ENCODE data around the gene IL17RC. TPM values are rescaled to one million over a fixed set of nuclear protein-coding genes. Genes with fewer than 3 reads are reported as not detected.

IL17RC gene
- total and polyA plus RNA-seq, 9 donors: 14.2 to 46.5 (median 35.8) TPM

- Histone ChIP-seq H3K9me3 (no peaks in the 10 kb centered on the region), H3K36me3 (no peaks in the 10 kb centered on the region), H3K27me3 (no peaks in the 10 kb centered on the region), H3K4me3 (no peak overlapping the region), H3K4me1 (ENCODE audit: insufficient read depth) (peaks cover 11% of the 10 kb centered on the region), H3K27ac (no peak overlapping the region)
- TF ChIP-seq CTCF (IDR thresholded peaks at IDR 0.05) (no peak), EP300 (IDR thresholded peaks at IDR 0.05) (no peak), POLR2A (IDR thresholded peaks at IDR 0.05) (no peak)
- intact Hi-C loops (cut with DNase I): no loop called here
- no peak for DNase-seq
- WGBS, 3 donors: 84 to 90% (median 85%) methylated on average over 7 of the region's 7 CpGs
Observed at GRCh38 chr3:9912294-9912935, 4.5 kb upstream of the IL17RC start.

GRCh38 chr3:9913601-9914000, 3.3 kb upstream of the IL17RC start:
- WGBS, 3 donors: 68 to 84% (median 77%) methylated on average over 5 of the region's 5 CpGs
- H3K4me1 ChIP-seq (ENCODE audit: insufficient read depth): peaks cover 13% of the 10 kb centered on the region
- H3K4me3 ChIP-seq: no peak overlapping the region
- intact Hi-C loops (cut with DNase I): no loop called here
- no peaks in the 10 kb centered on the region for H3K27me3 ChIP-seq
- no peak for DNase-seq
- no peak overlapping the region for H3K27ac ChIP-seq
- TF ChIP-seq EP300 (IDR thresholded peaks at IDR 0.05): no peak
- no peak for TF ChIP-seq CTCF (IDR thresholded peaks at IDR 0.05)
- no peak for TF ChIP-seq POLR2A (IDR thresholded peaks at IDR 0.05)
- no peaks in the 10 kb centered on the region for H3K9me3 ChIP-seq
- H3K36me3 ChIP-seq: no peaks in the 10 kb centered on the region

- WGBS, 3 donors: 53 to 84% (median 53%) methylated on average over 1 of the region's 1 CpG
Observed at GRCh38 chr3:9914011-9914410, 2.9 kb upstream of the IL17RC start.

GRCh38 chr3:9914559-9915253, 2.2 kb upstream of the IL17RC start:
- Histone ChIP-seq H3K36me3 (no peaks in the 10 kb centered on the region), H3K4me3 (peak overlapping the region; percentile 59), H3K9me3 (no peaks in the 10 kb centered on the region), H3K27me3 (no peaks in the 10 kb centered on the region), H3K4me1 (ENCODE audit: insufficient read depth) (peaks cover 13% of the 10 kb centered on the region), H3K27ac (peak overlapping the region; percentile 76 to 82)
- 25 to 42% (median 26%) methylated on average over 7 to 15 of the region's 15 CpGs for WGBS, 3 donors
- intact Hi-C loops (cut with DNase I): loop anchor here in 2 of 4 donors (5.0 kb wide), 2 partner anchors 52 to 67 kb away; no protein-coding TSS in a partner anchor
- peak in 4 of 5 donors; percentile 20 to 52 (median 43) for DNase-seq
- TF ChIP-seq CTCF (IDR thresholded peaks at IDR 0.05): no peak
- no peak for TF ChIP-seq EP300 (IDR thresholded peaks at IDR 0.05)
- no peak for TF ChIP-seq POLR2A (IDR thresholded peaks at IDR 0.05)

More at GRCh38 chr3:9914011-9914410, 2.9 kb upstream of the IL17RC start:
- no peaks in the 10 kb centered on the region for H3K9me3 ChIP-seq
- intact Hi-C loops (cut with DNase I): no loop called here
- H3K4me1 ChIP-seq (ENCODE audit: insufficient read depth): peaks cover 13% of the 10 kb centered on the region
- TF ChIP-seq POLR2A (IDR thresholded peaks at IDR 0.05) (no peak), EP300 (IDR thresholded peaks at IDR 0.05) (no peak), CTCF (IDR thresholded peaks at IDR 0.05) (no peak)
- H3K4me3 ChIP-seq: no peak overlapping the region
- no peak overlapping the region for H3K27ac ChIP-seq
- H3K27me3 ChIP-seq: no peaks in the 10 kb centered on the region
- no peaks in the 10 kb centered on the region for H3K36me3 ChIP-seq
- peak in 1 of 5 donors; percentile 29 for DNase-seq
